ENCODE data around the gene MED6. TPM values are rescaled to one million over a fixed set of nuclear protein-coding genes. Genes with fewer than 3 reads are reported as not detected.

The MED6 gene
- total and polyA plus RNA-seq, 5 donors from 2014 or later: 38.7 to 82.8 (median 43.2) TPM

Other genes with a start within 250 kb of the MED6 start
- 22.1 TPM for gene COX16, start 241.0 kb downstream of the MED6 start, total RNA-seq
- gene COX16, start 241.0 kb downstream of the MED6 start, polyA plus RNA-seq: 10 to 100 TPM; 55.1 to 79.1 (median 66.9) TPM
- gene SYNJ2BP, start 183.6 kb downstream of the MED6 start, total RNA-seq: 13.0 TPM
- 10 to 100 TPM; 11.6 to 15.6 (median 14.8) TPM for gene SYNJ2BP, start 183.6 kb downstream of the MED6 start, polyA plus RNA-seq
- not detected for gene ADAM21, start 148.5 kb downstream of the MED6 start, total RNA-seq
- under 1 TPM in 1 of 4 donors, not detected in 3; 0.06 TPM for gene ADAM21, start 148.5 kb downstream of the MED6 start, polyA plus RNA-seq
- 0.72 TPM for gene ADAM20, start 65.7 kb downstream of the MED6 start, total RNA-seq
- not detected for gene ADAM20, start 65.7 kb downstream of the MED6 start, polyA plus RNA-seq
- gene TTC9, start 41.3 kb upstream of the MED6 start, total RNA-seq: 7.8 TPM
- 1 to 10 TPM; 4.7 to 7.5 (median 5.6) TPM for gene TTC9, start 41.3 kb upstream of the MED6 start, polyA plus RNA-seq
- gene MAP3K9, start 208.9 kb upstream of the MED6 start, total RNA-seq: 15.7 TPM
- gene MAP3K9, start 208.9 kb upstream of the MED6 start, polyA plus RNA-seq: 1 to 10 TPM; 1.1 to 1.7 (median 1.4) TPM